Thoracic aorta (tissue), 2 donors: ENCODE data around the gene NKX2-8. TPM values are rescaled to one million over a fixed set of nuclear protein-coding genes. Genes with fewer than 3 reads are reported as not detected.

ENCODE experiments used
- ATAC-seq: fragments of 150-250 bp; one replicate; pipeline ENCODE4 v1.8.0; 2017; ENCODE audit warnings: low read depth; ENCODE audit not compliant: insufficient number of reproducible peaks, low FRiP score
- DNase-seq: peaks from one replicate; pipeline ENCODE4 v3.0.0-alpha.2; 2020; ENCODE audit warnings: low spot score
- H3K27ac ChIP-seq, 2 donors: fragments of 200-600 bp; sonication (generic); 1 replicate in 1 of 2; 2 replicates in 1 of 2; pipeline ENCODE4 v1.5.1; 2016; ENCODE audit warnings: mild to moderate bottlenecking in 2 of 2, moderate library complexity in 2 of 2
- H3K27me3 ChIP-seq: fragments of 200-600 bp; sonication (generic); replicated peaks from 2 replicates; pipeline ENCODE4 v1.6.0; 2016; ENCODE audit warnings: mild to moderate bottlenecking; ENCODE audit not compliant: insufficient read depth
- H3K36me3 ChIP-seq: fragments of 200-600 bp; sonication (generic); one replicate; pipeline ENCODE4 v1.5.1; 2016
- H3K4me1 ChIP-seq, 2 donors: fragments of 200-600 bp; sonication (generic); 1 replicate in 1 of 2; 2 replicates in 1 of 2; pipeline versions ENCODE4 v1.5.1 to v1.6.0; 2016; ENCODE audit warnings: low read depth in 2 of 2, mild to moderate bottlenecking in 1 of 2; ENCODE audit not compliant: control insufficient read depth in 1 of 2
- H3K4me3 ChIP-seq: fragments of 200-600 bp; sonication (generic); 2 replicates; pipeline ENCODE4 v1.5.1; 2016; ENCODE audit warnings: mild to moderate bottlenecking
- H3K9me3 ChIP-seq: fragments of 200-600 bp; sonication (generic); 2 replicates; pipeline ENCODE4 v1.5.1; 2016
- CTCF ChIP-seq: fragments of 200-600 bp; sonication (generic); IDR thresholded peaks from one replicate; pipeline ENCODE4 v1.5.1; 2019; ENCODE audit warnings: antibody characterized with exemption
- total RNA-seq, 2 donors: library from RNA; depleted of rRNA; stranded (reverse); fragments of >200 nt; gene quantifications; one replicate each; pipeline versions ENCODE4 v1.1.0 to v1.2.3, GENCODE V29; 2016

The NKX2-8 gene
- total RNA-seq, 2 donors from 2014 or later = not detected

- Histone ChIP-seq H3K4me3 (no peak overlapping the region), H3K27ac (no peak overlapping the region), H3K27me3 (peaks cover 6% of the 10 kb centered on the region), H3K36me3 (no peaks in the 10 kb centered on the region), H3K9me3 (no peaks in the 10 kb centered on the region), H3K4me1 (peaks cover 12 to 21% of the 10 kb centered on the region in 2 donors)
- DNase-seq = no peak
- no peak for TF ChIP-seq CTCF
- no peak for ATAC-seq
Measured at GRCh38 chr14:36585100-36585499, 2.7 kb upstream of the NKX2-8 start.

- Histone ChIP-seq H3K4me1 (peaks cover 12 to 24% of the 10 kb centered on the region in 2 donors), H3K36me3 (no peaks in the 10 kb centered on the region), H3K27ac (no peak overlapping the region), H3K27me3 (peaks cover 6% of the 10 kb centered on the region), H3K4me3 (no peak overlapping the region), H3K9me3 (no peaks in the 10 kb centered on the region)
- TF ChIP-seq CTCF = no peak
- ATAC-seq (no peak), DNase-seq (no peak)
Measured at GRCh38 chr14:36583893-36584811, 1.7 kb upstream of the NKX2-8 start.

GRCh38 chr14:36583242-36583892, 953 bp upstream of the NKX2-8 start:
- Histone ChIP-seq H3K4me3 (no peak overlapping the region), H3K27me3 (peaks cover 6% of the 10 kb centered on the region)

GRCh38 chr14:36582874-36583241, 444 bp upstream of the NKX2-8 start:
- Histone ChIP-seq H3K9me3 (no peaks in the 10 kb centered on the region), H3K27ac (no peak overlapping the region), H3K4me3 (no peak overlapping the region), H3K27me3 (peaks cover 6% of the 10 kb centered on the region), H3K4me1 (peaks cover 12 to 24% of the 10 kb centered on the region in 2 donors), H3K36me3 (no peaks in the 10 kb centered on the region)
- DNase-seq (no peak), ATAC-seq (no peak)
- TF ChIP-seq CTCF = no peak

More at GRCh38 chr14:36583242-36583892, 953 bp upstream of the NKX2-8 start:
- DNase-seq (no peak), ATAC-seq (no peak)
- Histone ChIP-seq H3K9me3 (no peaks in the 10 kb centered on the region), H3K4me1 (peaks cover 12 to 24% of the 10 kb centered on the region in 2 donors), H3K36me3 (no peaks in the 10 kb centered on the region), H3K27ac (no peak overlapping the region)
- no peak for TF ChIP-seq CTCF
